Central memory CD4-positive, alpha-beta T cell (primary cell): Measurements from ENCODE around the gene CABP5.
"Not testable (repeated sequence)": the region's sequence is repeated elsewhere in the genome, so short reads cannot be mapped to it uniquely, and the experiment has no call there.

Source experiments
- DNase-seq: peaks from one replicate; pipeline ENCODE4 v3.0.0; 2022
- total RNA-seq, 3 experiments: gene quantifications; one replicate each; lab custom pipeline; 2026; lab: John Stamatoyannopoulos, UW

The CABP5 gene
- 0 reads per million in 3 experiments for total RNA-seq

GRCh38 chr19:48043675-48044258 is at the start of gene CABP5:
CABP5 (minus strand) TSS chr19:48044079; CDS start chr19:48043922, 157 bp downstream.
- DNase-seq, result no peak

GRCh38 chr19:48091111-48091718 is 47.3 kb upstream of the CABP5 start:
- not testable (repeated sequence) for DNase-seq

GRCh38 chr19:48090281-48090802 is 46.5 kb upstream of the CABP5 start:
- no peak for DNase-seq

- not testable (repeated sequence) for DNase-seq
These were observed 45.1 kb upstream of the CABP5 start for GRCh38 chr19:48088991-48089390.

GRCh38 chr19:48085904-48086864 is 42.3 kb upstream of the CABP5 start:
- DNase-seq, result no peak

- DNase-seq, result no peak
These were observed 41.2 kb upstream of the CABP5 start for GRCh38 chr19:48085076-48085475.

GRCh38 chr19:48081106-48081505 is 37.2 kb upstream of the CABP5 start:
- no peak for DNase-seq

GRCh38 chr19:48070177-48070769 is 26.4 kb upstream of the CABP5 start:
- DNase-seq, result not testable (repeated sequence)

- no peak for DNase-seq
These were observed 25.6 kb upstream of the CABP5 start for GRCh38 chr19:48069435-48069834.

GRCh38 chr19:48064509-48064908 is 20.6 kb upstream of the CABP5 start:
- DNase-seq, result no peak

GRCh38 chr19:48061401-48062344 is 17.8 kb upstream of the CABP5 start:
- DNase-seq, result no peak

- DNase-seq, result no peak
These were observed 16.5 kb upstream of the CABP5 start for GRCh38 chr19:48060381-48060780.

- no peak for DNase-seq
These were observed 15.5 kb upstream of the CABP5 start for GRCh38 chr19:48059331-48059730.

- DNase-seq, result no peak
These were observed 10.0 kb upstream of the CABP5 start for GRCh38 chr19:48053856-48054255.

- no peak for DNase-seq
These were observed 9.2 kb upstream of the CABP5 start for GRCh38 chr19:48053076-48053475.

- DNase-seq, result no peak
These were observed 7.6 kb upstream of the CABP5 start for GRCh38 chr19:48051335-48052033.

- no peak for DNase-seq
These were observed 682 bp upstream of the CABP5 start for GRCh38 chr19:48044561-48044960.

GRCh38 chr19:48041877-48042580 is 1.9 kb downstream of the CABP5 start:
- DNase-seq, result no peak

- no peak for DNase-seq
These were observed 7.1 kb downstream of the CABP5 start for GRCh38 chr19:48036765-48037164.

- DNase-seq, result no peak
These were observed 10.3 kb downstream of the CABP5 start for GRCh38 chr19:48033604-48034003.
